GM18909 (cell line): Measurements from ENCODE around the gene SRP72.
A peak's percentile ranks its signal among the peaks of the same experiment; 100 is the strongest.
"Not testable (repeated sequence)": the region's sequence is repeated elsewhere in the genome, so short reads cannot be mapped to it uniquely, and the experiment has no call there.

Source experiments
- ATAC-seq: cut with Tn5 transposase; IDR thresholded peaks from one replicate; pipeline ENCODE4 v1.9.1; 2021; ENCODE audit warnings: mild to moderate bottlenecking; ENCODE audit not compliant: unreplicated experiment, poor library complexity

The SRP72 gene

GRCh38 chr4:56467284-56468096 lies at the start of gene SRP72:
TSS of gene SRP72 (plus strand) at chr4:56467617. CDS start at chr4:56467636, 19 bp downstream.
- peak; percentile 94 for ATAC-seq

- no peak for ATAC-seq
These were observed 43.2 kb upstream of the SRP72 start for GRCh38 chr4:56424176-56424575.

- no peak for ATAC-seq
These were observed 42.5 kb upstream of the SRP72 start for GRCh38 chr4:56424697-56425514.

GRCh38 chr4:56425518-56425917 lies 41.9 kb upstream of the SRP72 start:
- ATAC-seq = no peak

- ATAC-seq = peak; percentile 87
These were observed 41.1 kb upstream of the SRP72 start for GRCh38 chr4:56426273-56426672.

DNA sequence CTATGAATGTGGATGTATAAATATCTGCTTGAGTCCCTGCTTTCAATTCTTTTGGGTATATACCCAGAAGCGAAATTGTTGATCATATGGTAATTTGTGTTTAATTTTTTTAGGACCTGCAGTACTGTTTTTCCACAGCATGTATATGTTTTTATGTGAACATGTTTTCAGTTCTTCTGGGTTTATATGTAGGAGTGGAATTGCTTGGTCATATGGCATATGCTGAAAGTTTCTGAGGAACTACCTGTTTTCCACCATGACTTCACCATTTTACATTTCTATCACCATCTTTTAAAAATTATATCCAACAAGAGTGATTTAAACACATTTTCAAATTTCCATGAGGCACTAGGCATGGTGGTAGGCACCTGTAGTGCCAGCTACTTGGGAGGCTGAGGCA lies 40.2 kb upstream of the SRP72 start:
- ATAC-seq = no peak

DNA sequence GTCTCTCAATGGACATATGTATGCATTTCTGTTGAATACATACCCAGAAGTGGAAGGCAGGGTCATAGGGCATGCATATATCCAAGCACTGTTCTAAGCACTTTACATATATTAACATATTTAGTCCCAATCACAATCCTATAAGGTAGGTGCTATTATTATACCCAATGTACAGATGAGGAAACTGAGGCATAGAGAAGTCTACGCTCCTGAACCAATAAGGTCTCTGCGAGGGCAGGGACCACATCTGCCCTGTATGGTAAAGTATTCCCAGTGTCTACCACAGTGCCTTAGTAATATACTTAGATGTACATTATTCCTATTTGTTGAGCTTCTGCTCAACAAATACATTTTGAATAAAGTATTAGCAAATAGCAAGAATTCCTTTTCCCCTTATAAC lies 37.2 kb upstream of the SRP72 start:
- no peak for ATAC-seq

DNA sequence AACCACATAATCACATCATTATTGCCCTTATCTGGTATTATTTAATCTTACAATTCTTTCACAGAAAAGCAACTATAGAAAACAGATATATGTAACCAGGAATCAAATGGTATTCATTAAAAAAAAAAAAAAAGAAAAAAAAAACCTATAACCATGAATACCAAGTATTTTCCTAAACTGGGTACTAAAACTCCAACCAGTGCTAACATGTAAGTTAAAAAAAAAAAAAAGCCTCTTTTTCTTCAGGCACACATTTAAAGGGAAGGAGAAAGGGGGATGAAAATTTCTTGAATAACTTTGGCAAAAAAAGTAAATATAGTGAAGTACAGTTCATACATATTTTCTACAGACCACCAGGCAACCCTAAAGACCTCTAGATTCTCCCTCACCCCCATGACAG lies 34.1 kb upstream of the SRP72 start:
- ATAC-seq = no peak

- ATAC-seq = peak; percentile 25
These were observed 32.7 kb upstream of the SRP72 start for GRCh38 chr4:56434599-56435139.

- ATAC-seq = peak; percentile 77
These were observed 32.1 kb upstream of the SRP72 start, which contains the start of gene PPAT for GRCh38 chr4:56435140-56435926. TSS of gene PPAT (minus strand) at chr4:56435615. CDS start at chr4:56435477, 138 bp downstream.

DNA sequence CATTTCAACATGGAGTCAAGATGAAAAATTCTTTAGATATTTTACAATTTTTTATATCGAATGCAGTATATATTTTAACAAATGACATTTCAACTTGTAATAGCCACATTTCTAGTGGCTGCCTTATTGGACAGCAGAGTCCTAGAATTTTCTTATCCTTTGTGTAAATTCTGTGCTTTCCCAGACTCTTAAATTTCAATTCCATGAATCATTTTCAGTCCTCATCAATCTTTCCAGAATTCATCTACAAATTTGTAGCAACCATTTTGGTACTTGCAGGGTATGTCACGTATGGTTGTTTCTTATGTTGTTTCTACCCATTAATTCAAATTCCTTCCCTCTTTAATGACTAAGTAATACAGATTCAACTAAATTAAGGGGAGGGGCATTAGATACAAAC lies 28.7 kb upstream of the SRP72 start:
- no peak for ATAC-seq

GRCh38 chr4:56440983-56441382 lies 26.4 kb upstream of the SRP72 start:
- ATAC-seq = no peak

- ATAC-seq = no peak
These were observed 22.7 kb upstream of the SRP72 start for GRCh38 chr4:56444719-56445118.

- ATAC-seq = no peak
These were observed 21.7 kb upstream of the SRP72 start for GRCh38 chr4:56445699-56446098.

DNA sequence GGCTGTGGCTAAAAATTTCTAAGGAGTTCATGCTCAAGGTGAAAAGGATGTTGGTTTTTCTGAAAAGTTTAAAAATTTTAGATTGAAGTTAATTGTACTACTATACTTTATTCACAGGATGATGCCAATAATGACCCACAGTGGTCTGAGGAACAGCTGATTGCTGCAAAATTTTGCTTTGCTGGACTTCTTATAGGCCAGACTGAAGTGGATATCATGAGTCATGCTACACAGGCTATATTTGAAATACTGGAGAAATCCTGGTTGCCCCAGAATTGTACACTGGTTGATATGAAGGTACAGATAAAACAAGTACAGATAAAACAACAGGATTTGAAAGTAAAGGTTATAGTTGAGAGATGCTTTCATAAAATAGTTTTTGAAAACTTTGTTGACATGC lies 19.1 kb upstream of the SRP72 start:
- ATAC-seq = no peak

GRCh38 chr4:56449475-56449874 lies 17.9 kb upstream of the SRP72 start:
- ATAC-seq = not testable (repeated sequence)

- no peak for ATAC-seq
These were observed 17.1 kb upstream of the SRP72 start for GRCh38 chr4:56450342-56450741.

- no peak for ATAC-seq
These were observed 7.3 kb upstream of the SRP72 start for GRCh38 chr4:56460085-56460484.

DNA sequence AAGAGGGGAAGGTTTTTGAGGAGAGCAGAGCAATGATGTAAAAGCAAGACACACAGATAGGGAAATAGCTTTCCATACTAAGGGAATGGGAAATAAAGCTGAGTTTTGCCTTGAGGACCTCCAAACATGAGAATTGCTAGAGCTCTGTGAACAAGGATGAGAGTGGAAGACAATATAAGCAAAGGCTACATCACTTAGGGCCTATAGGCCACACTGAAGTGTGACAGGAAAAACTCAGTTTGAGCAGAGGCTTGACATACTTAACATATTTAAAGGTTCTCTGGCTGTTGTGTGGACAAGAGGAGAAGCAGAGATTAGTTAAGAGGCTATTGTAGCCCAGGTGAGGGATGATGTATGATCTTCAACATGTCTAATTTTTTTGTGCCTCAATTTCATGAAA lies 5.3 kb upstream of the SRP72 start:
- no peak for ATAC-seq

- no peak for ATAC-seq
These were observed 3.7 kb upstream of the SRP72 start for GRCh38 chr4:56463711-56464110.
